NCI-H2171 (cell line): ENCODE results near the gene KCNMA1.
A peak's percentile ranks its signal among the peaks of the same experiment; 100 is the strongest.

Experiments used
- DNase-seq: peaks from one replicate; lab custom pipeline; 2025; lab: John Stamatoyannopoulos, UW

KCNMA1 gene

DNA sequence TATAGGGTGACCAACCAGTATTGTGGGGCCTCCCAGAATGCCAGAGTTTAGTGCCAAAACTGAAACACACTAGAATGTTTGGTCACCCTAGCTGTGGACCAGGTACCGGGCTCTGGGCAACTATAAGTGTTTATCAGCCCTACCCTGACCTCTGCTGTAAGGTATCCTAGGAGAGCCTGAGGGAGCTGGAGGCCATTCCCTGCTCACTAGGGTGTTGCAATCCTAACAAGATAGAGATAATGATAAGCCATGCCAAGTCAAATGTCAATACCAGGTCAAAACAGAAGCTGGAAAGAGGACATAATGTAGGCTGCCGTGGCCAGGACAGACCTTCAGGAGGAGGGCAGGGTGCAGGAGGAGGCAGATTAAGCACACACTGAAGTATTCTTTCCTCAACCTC, 151.8 kb downstream of the KCNMA1 start:
- no peak for DNase-seq

DNA sequence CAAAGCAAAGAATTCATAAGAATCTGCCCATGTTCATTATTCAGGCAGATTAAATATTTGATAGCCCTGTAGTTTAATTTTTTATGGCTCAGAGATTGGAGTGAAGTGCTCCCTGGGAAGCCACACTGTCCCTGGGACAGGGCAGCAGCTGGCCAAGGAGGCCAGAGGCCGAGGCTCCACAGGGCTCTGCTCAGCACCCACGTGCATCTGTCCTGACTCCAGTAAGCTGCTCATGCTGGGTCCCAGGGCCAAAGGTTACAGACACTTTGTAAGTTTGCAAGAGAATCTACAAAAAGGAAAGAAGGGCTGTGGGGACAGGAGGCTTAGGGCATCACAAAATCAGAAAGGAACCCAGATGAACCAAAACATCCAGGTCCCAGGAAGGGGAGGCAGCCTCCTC, 155.5 kb downstream of the KCNMA1 start:
- DNase-seq = no peak

DNA sequence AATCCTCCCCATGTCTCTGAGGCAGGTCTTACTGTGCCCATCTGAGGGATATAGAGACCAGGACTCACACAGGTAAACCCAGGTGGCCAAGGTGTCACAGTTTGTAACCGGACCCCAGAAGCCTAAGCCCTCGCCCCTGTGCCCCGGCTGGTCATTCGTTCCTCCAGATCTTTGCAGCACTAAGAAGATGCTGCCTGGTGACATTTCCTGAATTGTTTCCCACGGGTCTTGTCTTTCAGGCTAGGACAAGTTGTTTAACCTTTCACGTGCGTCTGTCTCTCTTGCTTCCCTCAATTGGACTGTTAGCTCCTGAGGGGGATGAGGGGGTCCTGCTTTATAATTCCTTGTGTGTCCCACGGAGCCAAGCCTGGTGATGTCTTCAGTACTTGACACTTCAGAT, 158.0 kb downstream of the KCNMA1 start:
- DNase-seq = no peak

DNA sequence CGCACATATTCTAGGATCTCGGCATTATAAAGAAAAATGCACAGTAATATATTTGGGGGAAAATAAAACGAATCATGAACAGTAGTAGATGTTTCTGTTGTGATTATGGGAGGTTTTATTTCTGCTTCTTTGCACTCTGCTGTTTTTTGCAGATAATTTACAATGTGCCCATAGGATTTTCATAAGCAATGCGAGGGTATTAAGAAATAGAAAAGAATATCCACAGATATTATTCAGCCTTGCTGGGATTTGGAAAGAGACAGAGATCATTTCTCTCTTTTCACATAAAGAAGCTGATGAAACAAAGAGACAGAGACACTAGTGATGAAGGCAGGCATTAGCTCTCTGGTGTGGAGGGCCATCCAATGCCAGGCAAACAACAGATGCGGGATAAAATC, 158.6 kb downstream of the KCNMA1 start:
- DNase-seq = no peak

DNA sequence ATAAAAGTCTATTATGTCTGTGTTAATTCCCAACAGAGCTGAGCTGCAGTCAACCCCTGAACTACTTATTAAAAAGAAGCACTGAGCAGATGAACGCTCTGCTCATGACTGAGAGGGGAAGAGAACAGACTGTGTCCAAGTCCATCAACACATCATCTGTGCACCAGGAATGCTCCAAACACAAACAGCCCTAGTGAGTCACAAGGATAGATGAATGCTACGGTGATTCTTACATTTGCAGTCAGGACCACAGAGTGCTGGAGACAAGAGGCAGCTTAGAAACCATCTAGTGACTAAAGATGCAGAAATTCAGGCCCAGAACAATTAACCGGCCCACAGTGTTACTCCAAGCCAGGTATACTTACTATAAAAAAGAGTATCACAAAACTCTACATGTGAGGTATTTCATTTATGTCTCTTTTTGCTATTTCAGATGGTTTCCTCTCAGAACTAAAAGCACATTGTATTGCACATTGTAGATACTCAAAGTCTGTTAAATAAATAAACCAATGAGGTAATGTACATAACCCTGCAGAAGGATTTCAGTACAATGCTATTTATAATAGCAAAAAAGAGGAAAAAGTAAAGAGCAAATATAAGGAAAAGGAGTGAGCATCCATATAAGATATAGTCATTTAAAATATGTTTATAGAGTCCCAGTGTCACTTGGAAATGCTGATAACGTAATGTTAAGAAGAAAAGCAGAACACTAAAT, 159.2 kb downstream of the KCNMA1 start:
- DNase-seq = no peak

DNA sequence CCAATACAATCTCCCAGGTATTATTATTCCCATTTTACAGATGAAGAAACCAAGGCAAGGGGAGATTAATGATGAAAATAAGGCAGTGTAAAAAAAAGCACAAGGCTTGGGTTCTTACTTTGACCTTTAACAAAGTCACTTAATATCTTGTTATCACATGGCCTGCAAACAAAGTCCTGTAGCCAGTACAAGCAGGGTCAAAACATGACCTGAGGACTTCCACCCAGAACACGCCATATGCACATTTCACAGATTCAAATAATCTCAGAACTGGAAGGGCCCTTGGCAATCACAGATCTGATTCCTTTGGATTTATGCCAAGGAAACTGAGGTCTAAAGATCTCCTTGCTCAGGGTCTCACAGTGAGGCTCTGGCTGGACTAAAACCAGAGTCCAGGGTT, 162.1 kb downstream of the KCNMA1 start:
- DNase-seq = no peak

DNA sequence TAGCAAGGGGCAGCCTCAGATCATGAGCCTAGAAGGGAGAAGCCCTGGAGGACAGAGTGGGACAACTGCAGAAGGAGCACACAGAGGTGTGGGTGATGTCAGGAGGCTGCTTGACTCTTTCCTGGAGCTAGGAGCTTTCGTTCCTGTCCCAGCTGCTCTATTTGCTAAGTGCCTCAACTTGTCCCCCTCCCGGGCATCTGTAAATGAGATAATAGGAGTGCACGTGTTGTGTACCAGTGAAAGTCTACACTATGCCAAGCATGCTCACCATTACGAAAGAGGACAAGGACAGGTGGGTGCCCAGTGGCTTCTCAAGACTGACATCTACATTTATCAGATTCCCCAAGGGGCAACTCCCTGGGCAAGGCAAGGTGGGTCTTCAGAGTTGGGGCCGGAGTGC, 162.7 kb downstream of the KCNMA1 start:
- DNase-seq = no peak

DNA sequence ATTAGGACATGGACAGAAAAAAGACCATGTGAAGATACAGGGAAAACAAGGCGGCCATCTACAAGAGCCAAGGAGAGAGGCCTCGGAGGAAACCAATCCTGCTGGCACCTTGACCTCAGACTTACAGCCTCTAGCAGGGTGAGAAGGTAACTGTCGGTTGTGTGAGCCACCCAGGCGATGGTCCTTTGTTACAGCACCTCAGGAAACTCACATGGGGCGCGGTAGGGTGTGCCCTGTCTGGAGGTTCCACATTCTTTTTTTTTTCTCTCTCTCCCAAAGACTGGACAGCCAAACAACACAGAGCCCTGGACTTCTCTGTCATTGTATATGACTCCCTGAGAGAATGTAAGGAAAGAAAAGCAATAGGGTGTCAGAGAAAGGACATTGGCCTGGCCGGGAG, 163.2 kb downstream of the KCNMA1 start:
- DNase-seq = no peak

DNA sequence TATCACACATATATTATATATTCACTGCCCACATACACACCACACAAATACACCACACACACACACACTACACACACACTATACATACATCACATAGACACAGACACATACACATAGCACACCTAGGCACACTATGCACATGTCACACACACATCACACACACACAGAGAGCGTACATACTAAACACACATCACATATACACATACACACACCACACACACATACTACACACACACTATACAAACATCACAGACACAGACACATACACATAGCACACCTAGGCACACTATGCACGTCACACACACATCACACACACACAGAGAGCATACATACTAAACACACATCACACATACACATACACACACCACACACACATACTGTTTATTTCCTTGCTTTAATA, 165.5 kb downstream of the KCNMA1 start:
- no peak for DNase-seq

DNA sequence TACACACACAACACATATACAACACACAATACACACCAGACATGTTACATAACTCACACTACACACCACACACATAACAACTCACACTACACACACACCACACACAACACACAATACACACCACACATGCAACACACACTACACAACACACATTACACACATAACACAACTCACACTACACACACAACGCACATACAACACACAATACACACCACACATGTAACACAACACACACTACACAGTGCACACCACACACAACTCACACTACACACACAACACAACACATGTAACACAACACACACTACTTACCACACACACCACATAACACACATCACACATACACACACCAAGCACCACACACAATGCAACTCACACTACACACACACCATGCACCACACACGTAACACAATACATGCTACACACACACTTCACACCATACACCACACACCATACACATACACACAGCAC, 166.5 kb downstream of the KCNMA1 start:
- DNase-seq = no peak

DNA sequence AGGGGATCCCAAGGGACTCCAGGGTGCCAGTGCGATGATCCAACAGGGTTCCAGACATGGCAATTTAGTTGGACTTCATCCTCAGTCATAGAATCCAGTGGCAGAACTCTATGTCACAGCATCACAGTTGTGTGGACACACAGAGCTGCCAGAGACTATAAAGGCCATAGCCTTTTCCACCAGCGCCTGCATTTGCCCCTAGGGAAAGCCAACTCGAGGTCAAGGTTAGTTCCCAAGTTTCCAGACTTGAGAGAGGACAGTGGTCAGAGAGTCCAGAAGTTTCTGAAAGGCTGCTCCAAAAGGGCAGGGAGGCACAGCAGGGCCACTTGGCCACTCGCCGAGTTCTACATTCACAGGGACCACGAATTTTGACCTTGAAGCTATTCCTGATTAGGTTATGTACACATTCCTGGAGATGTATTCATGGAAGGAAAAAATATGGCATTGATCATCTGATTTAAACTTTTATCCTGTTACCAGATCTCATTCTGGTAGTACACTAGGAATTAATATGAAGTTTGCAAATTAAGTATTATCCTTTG, 170.1 kb downstream of the KCNMA1 start:
- DNase-seq = no peak

DNA sequence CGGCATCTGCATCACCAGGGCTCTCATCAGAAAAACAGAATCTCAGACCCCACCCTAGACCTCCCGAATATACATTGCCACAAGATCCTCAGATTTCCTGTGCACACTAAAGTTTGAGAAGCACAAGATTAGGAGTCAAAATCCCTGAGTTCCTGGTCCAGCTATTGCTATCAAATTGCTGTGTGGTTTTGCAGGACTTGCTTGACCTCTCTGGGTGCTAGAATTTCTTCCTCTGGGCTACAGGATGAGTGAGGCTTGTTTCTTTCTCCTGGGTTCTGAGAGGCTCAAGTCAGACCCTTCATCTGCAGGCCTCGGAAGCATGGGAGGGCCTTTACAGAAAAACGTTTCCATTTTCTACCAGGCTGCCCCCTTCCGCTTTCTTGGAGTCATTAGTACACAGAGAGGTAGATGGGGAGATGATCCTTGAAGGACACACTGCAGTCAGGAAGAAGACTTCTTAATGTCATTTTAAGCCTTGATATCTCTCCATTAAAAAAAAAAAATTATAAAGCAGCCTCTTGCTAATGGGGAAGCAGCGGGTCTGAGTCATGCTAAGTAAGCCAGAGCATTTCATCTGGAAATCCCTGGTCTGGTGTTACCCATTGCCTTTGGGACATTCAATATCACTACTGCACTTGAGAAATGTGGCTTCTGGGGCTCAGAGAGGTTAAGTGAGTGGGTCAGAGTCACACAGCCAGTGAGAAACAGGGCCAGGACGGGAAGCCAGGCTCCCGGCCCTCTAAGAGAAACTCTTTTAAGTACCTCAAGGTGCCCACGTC, 173.5 kb downstream of the KCNMA1 start:
- no peak for DNase-seq

DNA sequence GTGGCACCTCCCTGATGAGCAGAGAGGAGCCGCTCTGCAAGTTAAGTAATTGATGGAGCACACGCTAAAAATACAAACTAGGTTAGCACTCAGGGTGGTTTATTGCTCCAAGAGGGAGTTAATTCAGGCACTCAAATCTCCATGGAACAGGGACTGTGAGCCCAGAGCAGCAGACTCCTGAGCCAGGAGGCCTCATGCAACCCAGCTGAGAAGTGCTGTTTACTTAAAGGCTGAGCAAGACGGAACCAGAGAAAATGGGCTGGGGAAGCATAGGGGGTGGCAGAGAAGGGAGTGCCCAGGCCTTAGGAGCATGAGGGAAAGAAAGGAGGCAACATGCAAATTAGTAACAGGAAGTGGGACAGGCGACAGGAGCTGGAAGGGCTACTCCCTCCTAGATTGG, 174.1 kb downstream of the KCNMA1 start:
- no peak for DNase-seq

DNA sequence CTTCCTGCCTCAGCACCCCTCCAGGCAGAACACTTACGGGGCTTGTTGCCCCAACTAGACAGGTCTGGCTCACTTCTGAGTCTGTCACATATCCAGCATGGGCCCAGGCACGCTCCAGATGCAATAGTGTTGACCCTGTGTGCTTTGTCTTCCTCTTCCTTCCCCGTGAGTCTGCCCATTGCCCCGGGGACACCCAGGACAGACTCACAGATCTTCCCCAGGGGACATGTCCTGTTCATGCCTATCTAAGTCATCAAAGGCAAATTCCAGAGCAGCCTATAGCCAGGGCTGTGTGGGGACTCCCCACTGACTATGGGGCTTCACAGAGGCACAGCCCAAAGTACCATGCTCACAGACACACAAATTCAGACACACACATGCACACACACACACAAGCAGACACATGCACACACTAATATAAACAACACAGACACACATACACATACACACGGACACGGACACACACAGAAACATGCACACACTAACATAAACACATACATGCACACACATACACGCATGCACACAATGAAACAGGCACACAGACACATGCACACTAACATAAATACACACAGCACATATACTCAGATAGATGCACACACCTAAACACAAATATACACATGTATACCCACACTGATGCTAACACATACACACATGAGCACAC, 175.8 kb downstream of the KCNMA1 start:
- no peak for DNase-seq

DNA sequence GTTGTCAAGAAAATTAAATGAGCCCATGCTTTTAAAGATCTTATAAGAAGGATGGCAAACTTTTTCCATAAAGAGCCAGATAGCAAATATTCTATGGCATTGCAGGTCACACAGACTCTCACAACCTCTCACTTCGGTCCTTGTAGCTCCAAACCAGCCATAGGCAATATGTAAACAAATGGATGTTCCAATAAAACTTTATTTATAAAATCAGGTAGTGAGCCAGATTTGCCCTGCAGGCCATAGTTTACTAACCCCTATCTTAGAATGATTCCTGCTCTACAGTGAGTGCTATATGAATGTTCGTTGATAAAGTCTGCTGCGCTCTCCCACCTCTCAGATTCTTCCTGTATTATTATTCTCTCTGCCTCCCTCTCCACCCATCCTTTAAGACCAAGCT, 177.7 kb downstream of the KCNMA1 start:
- DNase-seq = no peak

DNA sequence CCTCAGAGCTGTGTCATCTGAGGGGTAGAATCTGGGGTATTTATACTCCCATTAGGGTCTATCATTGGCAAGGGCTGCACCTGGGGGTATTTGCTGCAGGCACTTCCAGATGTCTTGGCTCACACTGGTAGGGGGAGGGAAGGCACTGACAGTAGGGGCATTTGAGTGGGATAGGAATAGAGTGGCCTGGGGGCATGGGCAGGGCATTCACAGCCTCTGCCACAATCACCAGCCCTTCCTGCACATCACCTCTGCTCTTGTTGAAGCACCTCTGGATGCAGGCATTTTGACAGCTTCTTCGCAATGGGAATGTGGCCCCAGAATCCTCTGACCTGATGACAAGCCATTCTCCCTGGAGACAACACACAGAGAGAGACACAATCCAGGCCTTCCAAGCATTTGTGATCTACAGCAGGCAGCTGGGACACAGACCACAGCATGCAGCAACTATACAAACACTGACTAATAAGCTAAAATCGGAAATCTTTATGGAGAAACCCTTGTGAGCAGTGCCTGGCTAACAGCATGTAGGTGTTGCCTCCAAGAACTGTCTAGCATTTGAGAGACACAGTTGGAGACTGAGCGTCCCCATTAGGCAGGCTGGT, 178.5 kb downstream of the KCNMA1 start:
- no peak for DNase-seq

DNA sequence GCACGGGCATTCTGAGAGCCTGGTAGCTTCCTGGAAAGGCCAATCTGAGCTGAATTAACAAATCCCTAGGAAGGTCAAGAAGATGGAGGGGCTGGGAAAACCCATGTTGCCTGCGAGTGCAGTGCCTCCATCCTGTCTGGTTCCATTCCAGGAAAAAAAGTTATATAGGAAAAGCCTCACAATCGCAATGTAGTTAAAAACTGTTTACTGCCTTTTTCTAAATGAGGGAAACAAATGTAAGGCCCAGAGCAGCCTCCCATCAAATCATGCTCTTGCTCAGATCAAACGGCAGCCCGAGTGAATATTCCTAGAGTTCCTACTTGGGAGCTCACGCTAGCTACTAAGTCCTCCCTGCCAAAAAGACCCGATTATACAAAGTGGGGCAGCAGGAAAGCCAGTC, 179.9 kb downstream of the KCNMA1 start:
- DNase-seq = no peak

DNA sequence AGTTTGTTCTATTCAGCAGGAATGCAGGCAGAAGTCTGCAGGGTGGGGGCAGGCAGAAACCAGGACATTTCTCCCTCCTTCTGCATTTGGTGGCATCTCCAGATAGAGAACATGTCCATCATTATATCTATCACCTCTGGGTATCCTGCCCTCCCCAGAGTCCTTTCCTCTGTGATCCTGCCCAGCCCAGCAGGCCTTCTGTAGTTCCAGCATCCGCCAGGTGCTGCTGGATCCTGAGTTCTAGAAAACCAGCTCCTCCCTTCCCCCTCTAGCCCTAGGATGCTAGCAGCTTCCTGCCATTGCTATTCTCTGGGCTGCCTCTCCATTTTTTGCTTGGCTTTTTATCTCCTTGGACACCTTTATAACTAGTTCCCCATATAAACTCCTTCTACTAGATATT, 180.3 kb downstream of the KCNMA1 start:
- no peak for DNase-seq

DNA sequence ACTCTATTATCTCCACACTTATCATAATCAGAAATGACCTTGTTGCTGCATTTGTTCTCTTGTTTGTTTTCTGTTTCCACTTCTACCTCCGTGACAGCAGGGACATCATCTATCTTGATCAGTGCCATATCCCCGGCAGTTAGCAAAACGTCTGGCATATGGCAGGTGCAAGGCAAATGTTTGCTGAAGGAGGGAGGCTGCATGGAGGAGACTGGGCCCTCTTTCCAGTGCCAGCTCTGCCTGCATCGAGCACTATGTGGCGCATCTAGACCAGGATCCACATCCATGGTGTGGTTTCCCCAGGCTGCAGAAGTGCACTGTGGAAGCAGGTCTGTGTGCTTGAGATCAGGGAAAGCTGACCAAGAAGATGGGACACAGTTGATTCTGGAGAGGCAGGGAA, 181.2 kb downstream of the KCNMA1 start:
- DNase-seq = peak; percentile 12

DNA sequence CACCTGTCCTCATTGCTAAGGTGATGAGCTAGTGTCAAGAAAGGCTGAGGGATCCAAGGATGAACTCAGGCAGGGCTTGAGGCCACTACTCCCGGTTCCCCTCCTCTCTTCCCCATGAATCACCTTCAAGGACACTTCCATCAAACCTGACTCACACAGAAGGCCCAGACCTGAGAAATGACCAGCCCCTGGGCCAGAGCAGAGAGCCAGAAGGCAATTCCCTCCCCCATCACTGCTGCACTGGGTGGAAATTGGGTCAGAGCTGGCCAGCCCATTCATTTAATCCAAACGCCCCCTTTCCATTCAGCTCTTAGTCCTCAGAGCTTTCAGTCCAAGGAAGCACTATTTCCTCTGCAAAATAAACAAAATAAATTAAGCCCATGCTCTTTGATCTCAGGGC, 182.0 kb downstream of the KCNMA1 start:
- no peak for DNase-seq

DNA sequence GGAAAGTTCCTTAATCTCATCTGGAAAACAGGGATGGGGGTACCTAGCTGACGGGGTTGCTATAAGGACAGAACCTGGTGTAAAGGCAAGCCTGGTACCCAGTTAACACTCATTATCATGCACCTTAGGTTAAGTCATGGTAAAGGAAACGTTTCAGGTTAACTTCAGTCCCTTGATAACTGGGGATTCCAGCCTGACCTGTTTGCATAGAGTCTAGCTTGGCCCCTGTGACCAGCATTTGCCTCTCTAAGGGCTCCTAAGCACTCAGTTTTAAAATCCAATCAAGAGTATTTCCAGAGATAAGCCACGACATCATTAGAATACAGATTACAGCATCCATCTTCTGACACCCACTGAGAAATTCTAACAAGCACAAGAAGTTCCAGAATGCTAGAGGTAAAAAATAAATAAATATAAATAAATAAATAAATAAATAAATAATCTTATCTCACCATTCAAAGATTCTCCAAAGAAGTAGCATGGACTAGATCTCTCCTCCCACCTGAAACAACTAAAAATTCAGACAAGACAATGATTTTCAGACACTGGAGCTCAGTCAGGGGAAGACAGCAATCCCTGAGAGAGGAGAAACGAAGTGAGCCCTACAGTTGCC, 184.6 kb downstream of the KCNMA1 start:
- no peak for DNase-seq

DNA sequence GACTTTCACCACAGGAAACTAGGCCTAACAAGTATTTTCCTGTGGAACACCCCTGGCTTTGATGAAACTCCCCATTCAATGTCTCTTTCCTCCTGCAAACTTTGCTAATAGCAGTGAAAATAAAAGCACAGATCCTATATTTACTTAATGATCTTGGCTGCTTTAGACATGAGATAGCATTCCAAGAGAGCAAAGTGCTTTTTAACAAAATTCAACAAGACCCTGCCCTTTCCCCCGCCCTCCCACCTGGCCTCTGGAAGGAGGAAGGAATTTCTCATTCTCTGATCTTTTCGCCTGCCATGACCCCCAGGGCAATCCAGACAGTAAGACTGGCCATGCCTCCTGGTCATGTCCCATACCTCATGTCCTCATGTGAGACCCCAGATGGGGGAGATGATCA, 185.7 kb downstream of the KCNMA1 start:
- DNase-seq = no peak
